Skeletal muscle cell (primary cell): ENCODE measurements around the gene NKAIN4.

Experiments
- DNase-seq: peaks from one replicate; pipeline ENCODE4 v3.0.0-alpha.2; 2010; ENCODE audit warnings: low read depth
- H3K4me3 ChIP-seq: 2 replicates; pipeline ENCODE4 v1.5.1; 2011; ENCODE audit warnings: low read depth, mild to moderate bottlenecking, control low read depth, low read length, moderate library complexity

The NKAIN4 gene

DNA sequence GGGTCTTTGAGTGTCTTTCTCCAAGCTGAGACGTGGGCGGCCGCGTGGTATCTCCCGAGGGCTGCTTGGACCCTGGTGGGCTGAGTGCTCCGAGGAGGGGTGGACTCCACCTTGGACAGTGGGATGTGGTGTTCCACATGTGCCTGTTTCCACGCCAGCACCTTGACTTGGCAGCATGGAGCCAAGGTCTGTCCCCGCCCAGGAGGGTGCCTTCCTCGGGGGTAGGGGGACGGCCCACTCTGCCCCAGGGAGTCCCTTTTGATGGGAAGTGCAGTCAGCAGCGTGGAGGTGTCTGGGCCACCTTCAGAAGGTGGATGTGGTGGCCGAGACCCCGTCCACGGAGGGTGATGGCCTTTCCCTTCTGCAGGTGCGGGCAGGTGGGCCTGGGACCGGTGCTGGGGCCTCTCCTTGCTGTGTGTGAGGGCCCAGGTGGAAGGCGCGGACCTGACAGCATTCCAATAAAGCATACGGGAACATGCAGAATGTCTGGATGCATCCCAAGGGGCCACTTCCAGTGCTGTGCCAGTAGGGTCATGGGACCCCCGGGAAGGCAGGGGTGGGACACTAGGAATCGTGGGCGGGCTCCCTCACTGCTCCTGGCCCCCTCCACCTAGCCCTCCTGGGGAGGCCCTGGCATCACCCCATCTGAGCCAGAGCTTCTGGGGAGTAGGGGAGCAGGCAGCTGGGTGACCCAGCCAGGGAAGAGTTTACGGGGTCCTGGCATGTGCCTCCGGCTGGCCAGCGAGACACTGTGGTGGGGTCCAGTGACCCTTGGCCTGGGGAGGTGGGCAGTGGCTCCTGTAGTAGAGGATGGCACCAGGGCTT, 35.3 kb upstream of the NKAIN4 start:
- no peak for DNase-seq

DNA sequence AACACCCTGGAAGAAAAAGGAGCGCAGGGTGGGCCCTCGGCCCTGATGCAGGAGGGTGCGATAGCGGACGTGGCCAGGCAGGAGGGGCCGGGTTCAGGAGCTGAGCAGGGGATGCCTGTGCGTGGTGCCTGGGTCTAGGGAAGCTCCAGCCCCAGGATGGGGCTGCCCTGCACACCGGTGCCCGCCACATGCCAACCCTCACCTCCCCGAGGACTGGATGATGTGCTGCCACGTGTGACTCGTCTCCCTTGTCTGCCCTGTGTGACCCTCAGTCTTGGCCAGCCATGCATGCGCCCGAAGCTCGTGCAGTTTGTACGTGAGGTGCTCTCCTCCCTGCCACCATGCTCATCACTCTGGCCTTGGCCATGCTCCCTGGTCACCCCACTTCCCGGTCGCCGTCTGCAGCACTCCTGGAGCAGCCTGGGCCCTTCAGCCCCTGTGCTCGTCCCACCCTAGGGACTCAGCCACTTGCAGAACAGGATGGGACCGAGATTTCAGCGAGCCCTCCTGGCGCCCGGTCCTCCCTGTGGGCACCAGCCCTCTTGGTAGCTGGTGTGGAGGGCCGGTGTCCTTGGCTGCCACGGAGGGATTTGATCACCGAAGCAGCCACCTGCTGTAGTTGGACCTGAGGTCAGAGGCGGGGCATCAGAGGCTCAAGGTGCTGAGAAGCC, 34.5 kb upstream of the NKAIN4 start:
- no peak overlapping the region for H3K4me3 ChIP-seq
- DNase-seq, result no peak

More for the DNA sequence above, 35.3 kb upstream of the NKAIN4 start:
- no peak overlapping the region for H3K4me3 ChIP-seq

- no peak for DNase-seq
- no peak overlapping the region for H3K4me3 ChIP-seq
Observed at GRCh38 chr20:63287697-63288580, 33.7 kb upstream of the NKAIN4 start.

GRCh38 chr20:63286781-63287696, 32.8 kb upstream of the NKAIN4 start:
- no peak for DNase-seq

DNA sequence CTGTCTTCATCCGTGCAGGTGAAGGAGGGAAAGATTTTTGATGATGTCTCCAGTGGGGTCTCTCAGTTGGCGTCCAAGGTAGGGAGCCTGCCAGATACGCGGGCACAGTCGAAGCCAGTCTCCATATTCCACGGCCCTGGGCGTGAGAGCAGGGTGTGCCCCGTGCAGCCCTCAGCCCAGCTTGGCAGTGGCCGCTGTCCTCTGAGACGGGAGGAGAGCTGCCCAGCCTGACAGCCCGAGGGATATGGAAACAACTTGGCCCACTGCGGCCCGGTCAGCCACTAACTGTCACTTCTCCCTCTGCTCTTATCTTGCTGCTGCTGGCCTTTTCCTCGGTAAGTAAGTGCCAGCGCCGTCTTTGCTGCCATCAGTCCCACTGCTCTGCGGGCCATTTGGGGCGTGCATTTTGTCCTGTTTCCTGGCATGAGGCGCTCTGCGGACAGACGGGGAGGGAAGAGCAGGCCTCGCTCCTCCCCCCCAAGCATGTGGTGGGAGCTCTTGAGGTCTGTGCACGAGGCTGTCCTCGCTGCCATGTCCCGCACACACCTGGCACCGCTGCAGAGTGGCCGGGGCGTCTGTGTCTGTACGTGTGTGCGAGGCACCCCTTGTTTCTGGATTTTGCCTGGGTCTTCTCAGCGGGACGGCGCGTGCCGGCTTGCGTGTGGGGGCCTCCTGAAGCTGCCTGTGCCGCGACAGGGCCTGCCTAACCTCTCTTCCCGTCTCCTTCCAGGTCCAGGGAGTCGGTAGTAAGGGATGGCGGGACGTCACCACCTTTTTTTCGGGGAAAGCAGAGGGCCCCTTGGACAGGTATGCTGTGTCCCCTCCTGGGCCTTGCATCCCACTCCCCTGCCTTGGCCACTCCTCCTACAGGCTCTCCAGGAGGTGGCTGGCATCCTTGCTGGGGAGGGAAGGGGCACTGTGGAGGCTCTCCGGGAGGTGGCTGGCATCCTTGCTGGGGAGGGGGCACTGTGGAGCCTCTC, 31.7 kb upstream of the NKAIN4 start:
- no peak overlapping the region for H3K4me3 ChIP-seq
- no peak for DNase-seq

More at GRCh38 chr20:63286781-63287696, 32.8 kb upstream of the NKAIN4 start:
- H3K4me3 ChIP-seq, result no peak overlapping the region

- DNase-seq, result no peak
- H3K4me3 ChIP-seq, result no peak overlapping the region
Observed at GRCh38 chr20:63284981-63285524, 30.8 kb upstream of the NKAIN4 start.

DNA sequence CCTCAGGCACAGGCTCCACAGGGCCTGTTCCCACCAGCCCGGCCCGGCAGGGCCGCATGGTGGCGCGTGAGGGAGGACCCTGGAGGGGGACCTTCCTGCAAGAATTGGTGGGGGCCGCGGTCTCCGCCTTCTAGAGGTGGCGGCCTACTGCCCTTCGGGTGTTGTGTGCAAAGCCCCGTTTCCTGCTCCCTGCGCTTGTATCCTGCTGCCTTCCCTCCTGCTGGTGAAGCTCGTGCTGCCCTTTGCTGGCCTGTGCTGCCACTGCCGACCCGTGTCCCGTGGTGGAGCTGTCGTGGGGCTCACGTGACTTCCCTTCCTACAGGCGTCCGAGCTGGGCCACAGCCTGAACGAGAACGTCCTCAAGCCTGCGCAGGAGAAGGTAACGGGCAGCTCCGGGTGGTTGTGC, 30.3 kb upstream of the NKAIN4 start:
- H3K4me3 ChIP-seq, result no peak overlapping the region

GRCh38 chr20:63284083-63284440, 29.8 kb upstream of the NKAIN4 start:
- no peak overlapping the region for H3K4me3 ChIP-seq
- no peak for DNase-seq

More for the DNA sequence above, 30.3 kb upstream of the NKAIN4 start:
- no peak for DNase-seq

GRCh38 chr20:63283397-63284082, 29.3 kb upstream of the NKAIN4 start:
- no peak for DNase-seq
- H3K4me3 ChIP-seq, result no peak overlapping the region

- DNase-seq, result no peak
- H3K4me3 ChIP-seq, result no peak overlapping the region
Observed at GRCh38 chr20:63282946-63283345, 28.7 kb upstream of the NKAIN4 start.

DNA sequence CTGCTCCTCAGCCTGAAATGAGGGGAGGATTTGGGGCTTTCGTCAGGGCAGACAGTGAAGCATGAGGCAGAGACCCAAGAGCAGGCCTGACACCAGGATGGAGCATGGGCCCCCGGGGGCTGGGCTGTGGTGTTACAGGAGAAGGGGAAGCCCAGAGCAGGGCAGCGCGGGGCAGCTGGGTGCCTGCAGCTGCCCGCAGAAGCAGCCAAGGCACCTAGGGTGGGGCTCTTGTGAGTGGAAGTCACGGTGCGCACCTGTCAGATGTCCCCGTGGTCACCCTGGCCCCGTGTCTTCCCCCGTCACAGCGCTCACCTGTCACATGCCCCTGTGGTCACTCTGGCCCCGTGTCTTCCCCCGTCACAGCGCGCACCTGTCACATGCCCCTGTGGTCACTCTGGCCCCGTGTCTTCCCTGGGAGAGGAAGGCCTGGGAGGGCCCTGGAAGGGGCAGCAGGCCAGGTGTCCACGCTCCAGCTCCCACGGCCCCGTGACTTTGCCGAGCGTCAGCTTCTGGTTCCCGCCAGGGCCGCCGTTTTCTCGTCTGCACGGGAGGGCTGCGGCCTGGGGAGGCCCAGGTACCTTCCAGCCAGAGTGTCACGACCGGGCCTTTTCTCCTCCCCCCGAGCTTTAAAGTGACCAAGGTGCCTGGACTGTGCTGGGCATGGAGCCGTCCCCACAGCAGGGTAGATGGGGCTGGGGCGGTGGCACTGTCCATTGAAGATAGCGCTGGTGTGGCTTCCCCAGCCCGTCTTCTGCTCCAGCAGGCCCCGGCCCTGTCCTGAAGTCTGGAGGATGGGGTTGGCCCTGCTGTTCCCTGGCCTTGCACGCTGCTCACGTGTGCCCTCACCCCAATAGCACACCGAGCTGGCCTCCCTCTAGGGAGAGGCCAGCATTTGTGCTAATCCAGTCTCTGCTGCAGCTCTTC, 27.7 kb upstream of the NKAIN4 start:
- no peak for DNase-seq
- H3K4me3 ChIP-seq, result no peak overlapping the region

GRCh38 chr20:63280929-63281545, 26.8 kb upstream of the NKAIN4 start:
- no peak for DNase-seq
- no peak overlapping the region for H3K4me3 ChIP-seq

GRCh38 chr20:63280371-63280770, 26.1 kb upstream of the NKAIN4 start:
- no peak for DNase-seq
- H3K4me3 ChIP-seq, result no peak overlapping the region

GRCh38 chr20:63279931-63280330, 25.7 kb upstream of the NKAIN4 start:
- DNase-seq, result no peak
- H3K4me3 ChIP-seq, result no peak overlapping the region

- H3K4me3 ChIP-seq, result no peak overlapping the region
- DNase-seq, result no peak
Observed at GRCh38 chr20:63278661-63279060, 24.4 kb upstream of the NKAIN4 start.
